HG03108 (cell line): ENCODE data around the gene NECTIN1.

Source experiments
- ATAC-seq: cut with Tn5 transposase; IDR thresholded peaks from one replicate; pipeline ENCODE4 v1.9.1; 2021; ENCODE audit warnings: moderate library complexity; ENCODE audit not compliant: unreplicated experiment

NECTIN1 gene

DNA sequence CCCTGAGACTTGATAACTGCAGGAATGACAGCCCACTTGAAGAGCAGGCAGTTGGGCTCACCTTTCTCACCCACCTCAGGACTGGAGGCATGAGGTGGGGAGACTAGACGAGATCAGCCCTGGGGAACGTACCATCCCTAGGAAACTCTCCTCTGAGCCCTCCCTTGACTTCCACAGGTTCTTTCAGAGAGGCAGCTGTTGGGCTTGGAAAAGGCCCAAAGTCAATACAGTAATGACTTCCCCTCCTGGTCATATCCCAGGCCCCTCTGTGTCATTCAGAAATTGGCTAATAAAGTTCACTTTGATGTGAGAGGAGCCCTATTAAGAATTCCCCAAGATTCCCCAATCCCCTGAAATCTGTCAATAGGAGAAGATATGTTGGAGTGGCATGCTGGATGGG lies 5.8 kb upstream of the NECTIN1 start:
- ATAC-seq: no peak

DNA sequence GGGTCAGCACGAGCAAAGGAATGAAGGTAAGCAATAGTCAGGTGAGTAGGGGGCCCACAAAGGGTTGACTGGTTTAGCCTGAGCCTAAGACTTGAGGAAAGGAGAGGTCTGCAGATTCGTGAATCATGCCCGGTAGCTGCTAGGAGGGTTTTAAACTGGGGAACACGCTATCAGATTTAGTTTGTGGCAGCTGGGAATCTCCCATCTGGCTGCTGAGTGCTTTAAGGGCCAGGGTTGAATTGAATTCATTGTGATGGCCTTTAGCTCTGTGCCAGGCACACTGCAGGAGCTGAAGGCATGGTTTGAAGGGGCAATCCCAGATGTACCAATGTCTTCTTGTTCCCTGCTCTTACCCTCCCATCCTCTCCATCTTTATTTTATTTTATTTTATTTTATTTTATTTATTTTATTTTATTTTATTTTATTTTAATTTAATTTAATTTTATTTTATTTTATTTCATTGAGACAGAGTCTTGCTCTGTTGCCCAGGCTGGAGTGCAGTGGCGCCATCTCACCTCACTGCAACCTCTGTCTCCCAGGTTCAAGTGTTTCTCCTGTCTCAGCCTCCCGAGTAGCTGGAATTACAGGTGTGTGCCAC lies 1.9 kb upstream of the NECTIN1 start:
- ATAC-seq: no peak

DNA sequence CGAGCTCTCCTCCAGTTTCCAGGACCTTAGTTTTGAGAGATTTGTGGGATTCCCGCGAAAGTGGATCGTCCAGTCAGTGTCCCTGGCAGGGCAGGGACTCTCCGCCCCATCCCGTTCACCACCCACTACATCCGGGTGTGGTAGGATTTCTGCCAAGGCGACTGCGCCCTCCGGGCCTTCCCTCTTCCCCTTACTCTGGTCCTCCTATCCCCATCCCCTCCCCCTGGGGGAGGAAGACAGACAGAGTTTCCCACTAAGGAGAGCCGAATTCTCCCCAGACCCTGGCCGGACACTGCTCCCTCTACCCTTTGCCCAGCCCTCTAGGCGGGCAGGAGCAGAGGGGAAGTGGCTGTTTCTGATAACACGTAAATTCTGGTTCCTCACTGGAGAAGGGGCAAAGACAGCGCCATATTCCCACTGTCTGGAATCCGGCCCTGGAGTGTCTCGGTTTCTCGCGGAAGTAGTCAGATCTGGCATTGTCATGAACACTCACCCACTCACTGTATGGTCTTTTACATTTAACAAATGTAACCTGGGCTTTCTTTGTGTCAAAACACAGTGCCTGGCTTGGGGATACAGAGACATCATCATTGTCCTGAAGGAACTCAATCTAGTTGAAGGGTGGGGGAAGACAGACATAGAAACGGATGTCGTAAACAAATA lies 1.1 kb upstream of the NECTIN1 start:
- ATAC-seq: no peak

DNA sequence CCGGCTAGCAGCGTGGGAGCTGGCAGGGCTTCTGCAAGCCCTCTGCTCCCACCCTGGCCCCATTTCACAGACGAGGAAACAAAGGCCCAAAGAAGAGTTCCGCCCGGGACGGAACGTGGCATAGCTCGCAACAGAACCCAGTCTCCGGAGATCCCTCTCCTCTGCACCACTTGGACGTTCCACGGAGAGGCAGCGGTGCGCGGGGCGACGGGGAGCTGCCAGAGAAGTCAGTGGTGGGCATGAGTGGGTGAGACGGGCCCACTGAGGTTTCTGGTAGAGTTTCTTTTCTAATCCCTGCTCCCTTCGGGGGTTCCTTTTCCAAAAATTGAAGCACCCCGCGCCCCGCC lies 554 bp upstream of the NECTIN1 start:
- peak; percentile 2 for ATAC-seq

DNA sequence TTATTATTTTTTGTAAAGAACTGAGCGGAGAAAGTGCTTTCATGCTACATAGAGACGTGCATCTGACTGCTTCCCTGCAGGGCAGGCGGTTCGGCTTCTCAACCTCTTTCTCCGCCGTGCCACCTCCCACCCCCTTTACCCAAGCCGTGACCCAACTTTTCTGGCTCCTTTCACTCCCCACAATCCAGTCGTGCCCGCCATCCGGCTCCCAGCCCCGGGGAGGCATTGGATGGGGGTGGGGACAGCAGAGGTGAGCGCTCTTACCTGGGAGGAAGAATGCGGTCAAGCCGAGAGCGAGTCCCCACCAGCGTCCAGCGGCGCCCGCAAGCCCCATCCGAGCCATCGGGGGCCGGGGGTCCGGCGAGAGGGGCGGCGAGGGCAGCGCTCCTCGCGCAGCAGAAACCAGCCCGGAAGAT lies 781 bp downstream of the NECTIN1 start:
- no peak for ATAC-seq

DNA sequence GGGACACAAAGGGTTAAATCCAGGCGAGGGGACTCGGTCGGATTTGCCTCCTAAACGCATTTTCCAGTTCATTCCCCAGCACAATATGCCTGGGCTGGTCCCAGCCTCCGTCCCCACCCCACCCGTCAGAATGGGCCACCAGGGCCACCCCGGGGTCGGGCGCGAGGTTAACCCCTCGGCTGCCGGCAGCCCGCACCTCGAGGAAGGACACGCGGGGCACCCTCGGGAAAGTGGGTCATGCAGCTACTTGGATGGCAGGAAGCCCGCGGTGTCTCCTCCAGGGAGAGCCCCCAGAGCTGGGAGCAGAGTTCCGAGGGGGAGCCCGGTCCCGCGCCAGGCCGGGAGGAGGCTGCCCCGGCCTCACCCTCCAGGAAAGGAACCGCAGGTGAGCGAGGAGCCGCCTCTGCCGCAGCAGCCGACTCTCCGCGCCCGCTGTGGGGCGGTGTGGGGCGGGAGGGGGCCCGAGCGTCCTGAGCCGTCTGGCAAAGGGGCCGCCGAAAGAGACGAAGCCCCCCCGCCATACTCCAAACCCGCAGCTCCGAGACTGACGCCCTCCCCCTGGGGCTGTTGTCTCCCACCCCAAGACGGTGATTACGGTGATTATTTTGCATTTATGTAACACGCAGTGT lies 1.4 kb downstream of the NECTIN1 start:
- no peak for ATAC-seq

DNA sequence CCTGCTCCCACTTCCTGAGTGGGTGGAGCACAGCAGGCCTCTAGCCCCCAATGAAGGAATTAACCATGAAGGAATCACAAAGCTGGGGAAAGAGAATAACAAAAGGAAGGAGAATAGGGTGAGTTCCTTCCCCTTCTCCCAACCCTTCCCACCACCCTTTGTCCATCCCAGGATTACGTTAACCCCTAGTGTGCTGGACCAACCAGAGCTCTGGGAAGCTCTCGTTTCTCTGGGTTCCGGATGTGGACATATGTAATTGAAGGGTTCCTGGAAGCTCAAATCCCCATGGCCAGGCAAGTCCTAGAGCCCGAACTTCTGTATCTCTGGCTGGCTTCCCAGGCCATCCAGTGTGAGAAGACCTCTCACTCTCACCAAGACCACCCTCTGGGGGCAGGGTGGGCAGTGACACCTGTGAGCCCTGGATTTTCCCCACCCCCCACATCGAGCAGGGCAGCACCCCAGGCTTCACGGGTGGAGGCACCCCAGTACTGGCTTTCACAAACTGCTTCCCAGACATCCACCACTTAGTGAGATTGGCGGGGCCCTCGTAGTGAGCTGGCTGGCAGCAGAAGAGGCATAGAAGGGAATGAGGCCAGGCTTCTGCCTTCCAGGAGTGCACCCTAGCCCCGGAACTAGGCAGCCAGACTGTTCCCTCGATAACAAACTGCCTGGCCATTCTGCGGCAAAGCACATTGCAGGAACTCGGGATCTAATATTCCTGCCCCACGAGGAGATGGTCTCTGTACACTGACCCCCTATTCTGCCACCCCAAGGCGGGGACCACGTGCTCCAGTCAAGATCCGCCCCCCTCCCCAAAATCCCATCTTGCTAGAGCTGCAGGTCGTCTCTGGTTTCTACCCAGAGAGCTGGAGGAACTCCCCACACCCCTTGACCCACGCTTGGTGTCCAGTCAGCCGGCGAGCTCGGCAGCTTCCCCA lies 2.1 kb downstream of the NECTIN1 start:
- no peak for ATAC-seq

DNA sequence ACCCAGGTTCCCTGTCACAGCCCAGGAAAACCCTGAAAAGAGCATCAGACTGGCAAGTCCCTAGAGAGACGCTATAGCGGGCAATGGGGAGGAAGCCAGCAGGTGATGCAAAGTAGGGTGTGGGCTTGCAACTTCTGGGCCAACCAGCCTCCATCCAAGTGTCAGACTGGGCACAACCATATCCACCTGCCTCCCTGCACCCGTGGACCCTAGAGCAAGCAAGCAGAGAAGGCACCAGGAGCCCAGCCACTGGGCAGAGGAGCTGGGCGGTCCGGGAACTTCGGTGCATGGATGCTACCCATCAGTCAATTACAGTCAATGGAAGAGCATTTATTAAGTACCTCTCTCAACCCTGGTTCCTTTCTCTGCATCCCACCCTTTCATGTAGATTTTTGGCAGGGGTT lies 2.8 kb downstream of the NECTIN1 start:
- no peak for ATAC-seq

DNA sequence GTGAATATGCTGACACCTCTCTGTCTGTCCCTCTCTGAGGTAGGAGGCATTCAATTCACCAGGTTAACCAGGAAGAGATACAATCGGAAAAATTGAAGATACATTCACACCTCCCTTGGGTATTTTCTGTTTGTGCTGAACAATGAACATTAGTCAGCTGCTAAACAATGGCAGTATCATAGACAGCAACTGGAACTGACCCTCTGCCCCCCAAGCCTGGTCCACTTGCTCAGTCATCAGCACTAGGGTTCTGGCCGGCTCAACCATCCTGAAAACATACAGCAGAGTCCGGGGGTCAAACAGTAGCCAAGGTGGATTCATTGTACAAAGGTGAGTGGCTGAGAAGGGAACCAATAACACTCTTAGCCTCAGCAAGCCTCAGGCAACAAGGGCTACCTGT lies 4.0 kb downstream of the NECTIN1 start:
- no peak for ATAC-seq

DNA sequence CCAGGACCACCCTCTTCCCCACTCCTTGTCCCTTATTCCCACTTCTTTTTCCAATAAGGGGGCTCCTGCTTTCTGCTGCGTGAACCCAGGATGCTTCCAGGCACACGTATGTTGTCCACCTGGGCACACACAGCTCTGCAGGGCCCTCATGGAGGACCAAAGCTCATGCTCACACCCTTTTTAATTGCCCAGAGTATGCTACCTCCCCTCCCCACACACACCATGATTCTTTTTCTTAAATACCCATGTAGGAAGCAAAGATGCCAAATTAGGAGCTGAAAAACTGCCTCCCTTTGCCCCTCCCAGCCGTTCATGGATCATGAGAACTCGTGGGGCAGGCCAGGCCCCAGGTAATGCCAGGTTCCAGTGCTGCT lies 5.1 kb downstream of the NECTIN1 start:
- ATAC-seq: no peak

DNA sequence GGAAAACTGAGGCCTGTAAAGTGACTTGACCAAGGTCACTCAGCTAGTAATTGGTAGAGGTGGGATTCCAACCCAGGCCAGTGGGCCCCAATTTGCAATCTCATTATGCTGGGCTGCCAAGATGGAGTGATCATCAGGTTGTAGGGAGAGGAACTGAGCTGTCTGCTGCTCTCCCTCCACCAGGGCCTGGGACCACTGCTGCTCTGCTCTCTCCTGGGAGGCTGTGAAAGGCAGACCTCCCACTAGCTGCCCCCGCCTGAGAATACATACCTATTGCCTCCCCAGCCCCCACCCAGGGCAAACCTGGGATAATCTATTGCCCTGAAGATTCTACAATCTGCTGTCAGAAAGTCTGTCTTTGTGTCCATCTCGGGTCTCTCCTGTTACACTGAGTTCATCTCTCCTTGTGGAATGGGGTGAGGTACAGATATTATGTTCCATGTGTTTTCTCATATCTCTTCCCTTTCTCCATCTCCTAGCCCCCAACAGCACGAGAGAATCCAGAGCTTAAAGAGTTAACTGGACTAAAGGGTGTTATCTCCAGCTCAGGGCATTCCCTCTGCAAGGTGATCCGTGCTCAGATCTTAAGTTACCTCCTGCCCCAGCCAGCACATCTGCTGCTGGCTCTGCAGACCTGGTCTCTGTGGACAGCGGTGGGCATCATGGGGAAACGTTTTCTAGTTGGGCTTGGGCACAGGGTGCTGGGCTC lies 5.6 kb downstream of the NECTIN1 start:
- no peak for ATAC-seq

DNA sequence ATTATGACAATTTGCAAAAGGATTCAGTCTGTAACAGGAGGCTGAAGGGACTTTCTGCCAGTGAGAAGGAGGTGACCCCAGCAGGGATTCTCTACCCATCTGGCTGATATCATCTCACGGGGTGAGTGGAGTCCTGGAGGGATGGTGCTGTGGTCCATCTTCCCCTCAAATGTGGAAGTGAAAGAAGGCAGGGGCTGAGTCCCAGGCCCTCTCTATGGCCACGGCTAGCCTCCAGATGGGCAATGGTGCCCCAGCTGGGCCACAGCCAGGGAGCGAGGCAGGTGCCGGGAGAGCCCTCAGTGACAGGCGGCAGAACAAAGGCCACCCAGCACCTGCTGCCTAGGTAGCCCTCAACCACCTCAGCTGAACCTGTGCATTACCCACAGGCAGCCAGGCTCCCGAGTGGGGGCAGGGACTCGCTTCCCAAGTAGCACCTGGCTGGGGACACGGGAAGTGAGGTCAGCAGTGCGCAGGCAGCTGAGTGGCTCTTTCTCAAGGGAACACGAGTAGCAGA lies 6.7 kb downstream of the NECTIN1 start:
- ATAC-seq: no peak

DNA sequence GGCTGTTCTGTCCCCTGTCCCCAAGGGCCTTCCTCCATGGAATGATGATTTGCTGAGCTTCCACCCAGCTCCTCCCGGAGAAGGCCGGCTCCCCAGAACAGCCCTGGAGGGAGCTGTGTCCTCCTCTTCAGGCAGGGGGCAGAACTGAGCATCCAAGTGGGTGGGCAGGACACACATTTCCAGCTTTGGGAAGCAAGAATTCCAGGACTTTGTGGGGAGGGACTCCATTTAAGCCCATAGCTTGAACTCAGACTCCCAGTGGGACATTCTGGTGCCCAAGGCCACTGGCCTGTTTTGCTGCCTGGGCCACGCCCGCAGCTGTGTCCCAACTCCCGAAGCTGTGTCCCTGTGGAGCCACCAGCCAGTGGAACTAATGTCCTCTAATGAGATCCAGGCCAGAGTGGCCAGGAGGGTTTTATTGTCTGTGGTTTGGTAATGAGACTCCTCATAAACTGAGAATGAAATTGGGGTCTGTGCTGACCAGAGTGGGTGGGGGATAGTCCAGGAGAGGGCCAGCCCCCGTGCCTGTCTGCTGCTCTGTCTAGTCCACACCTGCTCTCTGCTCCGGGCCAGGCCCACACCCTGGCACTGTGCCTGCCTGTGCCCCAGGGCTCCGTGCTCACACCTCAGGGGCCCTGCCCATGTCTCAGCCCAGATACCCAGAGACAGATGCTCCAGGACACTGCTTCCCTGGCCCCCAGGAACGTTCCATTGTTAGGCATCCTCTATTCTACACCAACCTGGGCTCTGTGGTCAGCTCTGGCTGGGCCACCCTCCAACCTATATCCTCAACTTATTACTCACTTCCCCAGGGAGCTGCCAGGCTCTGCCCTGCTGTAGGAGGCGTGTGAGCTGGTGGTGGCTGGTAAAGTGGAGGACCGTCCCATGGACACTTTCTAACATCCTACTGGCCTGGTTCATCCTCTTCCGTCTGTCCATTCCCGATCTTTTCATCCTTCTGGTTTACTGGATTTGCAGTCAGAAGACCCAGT lies 7.6 kb downstream of the NECTIN1 start:
- no peak for ATAC-seq

DNA sequence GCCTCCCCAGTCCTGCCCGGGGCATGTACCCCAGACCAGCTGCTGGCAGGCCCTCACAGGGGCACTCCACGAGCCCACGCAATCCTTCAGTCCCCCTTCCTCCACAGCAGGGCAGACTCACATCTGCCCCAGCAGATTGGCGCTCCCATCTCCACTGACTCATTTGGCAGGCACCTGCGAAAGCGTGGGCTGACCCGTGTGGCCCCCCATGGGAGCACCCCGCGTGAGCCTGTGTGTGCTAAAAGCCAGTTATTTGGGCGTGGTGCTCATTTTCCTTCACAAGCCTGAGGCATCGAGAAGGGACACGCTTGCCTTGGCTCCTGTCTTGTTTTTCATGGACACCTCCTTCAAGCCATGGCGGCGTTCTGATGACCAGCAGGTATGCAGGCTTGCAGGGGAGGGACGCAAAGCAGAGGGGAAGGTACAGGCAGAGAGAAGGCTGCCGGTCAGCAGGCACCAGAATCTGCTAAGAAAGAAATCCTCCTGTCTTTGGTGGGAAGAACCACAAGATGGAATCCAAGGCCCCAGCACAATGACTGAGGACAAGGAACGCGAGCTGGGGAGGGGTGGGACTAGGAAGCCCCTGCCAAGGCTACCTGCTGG lies 8.6 kb downstream of the NECTIN1 start:
- ATAC-seq: no peak

DNA sequence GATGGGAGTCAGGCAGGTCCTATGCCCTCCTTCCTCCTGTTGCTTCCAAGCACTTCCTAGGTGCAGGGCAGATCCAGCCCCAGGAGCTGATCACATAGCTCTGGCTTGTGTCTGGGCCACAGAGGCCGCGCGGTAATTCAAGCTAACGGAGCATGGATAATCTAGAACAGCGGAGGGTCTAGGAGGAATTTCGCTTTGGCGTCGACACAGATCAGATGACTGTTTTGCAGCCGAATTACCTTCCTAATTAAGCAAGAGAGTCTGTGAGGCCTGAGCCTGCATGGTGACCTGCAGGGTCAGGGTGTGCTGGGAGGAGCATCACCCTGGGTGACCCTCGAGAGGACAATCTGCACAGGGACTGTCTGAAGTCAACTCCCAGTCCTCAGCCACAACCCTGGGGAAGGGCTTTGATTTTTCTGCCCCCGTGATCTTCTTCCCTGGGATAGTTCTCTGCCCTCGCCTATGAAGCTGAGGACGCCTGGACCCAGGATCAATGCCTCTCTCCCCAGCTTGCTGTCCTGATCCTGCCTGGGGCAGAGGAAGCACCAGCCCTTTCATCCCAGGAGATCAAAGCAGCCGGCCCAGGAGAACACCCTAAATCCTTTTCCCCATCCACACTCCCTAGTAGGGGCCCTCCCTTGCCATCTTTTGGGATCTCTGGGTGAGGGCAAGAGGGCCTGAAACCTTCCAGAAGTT lies 11.0 kb downstream of the NECTIN1 start:
- no peak for ATAC-seq

DNA sequence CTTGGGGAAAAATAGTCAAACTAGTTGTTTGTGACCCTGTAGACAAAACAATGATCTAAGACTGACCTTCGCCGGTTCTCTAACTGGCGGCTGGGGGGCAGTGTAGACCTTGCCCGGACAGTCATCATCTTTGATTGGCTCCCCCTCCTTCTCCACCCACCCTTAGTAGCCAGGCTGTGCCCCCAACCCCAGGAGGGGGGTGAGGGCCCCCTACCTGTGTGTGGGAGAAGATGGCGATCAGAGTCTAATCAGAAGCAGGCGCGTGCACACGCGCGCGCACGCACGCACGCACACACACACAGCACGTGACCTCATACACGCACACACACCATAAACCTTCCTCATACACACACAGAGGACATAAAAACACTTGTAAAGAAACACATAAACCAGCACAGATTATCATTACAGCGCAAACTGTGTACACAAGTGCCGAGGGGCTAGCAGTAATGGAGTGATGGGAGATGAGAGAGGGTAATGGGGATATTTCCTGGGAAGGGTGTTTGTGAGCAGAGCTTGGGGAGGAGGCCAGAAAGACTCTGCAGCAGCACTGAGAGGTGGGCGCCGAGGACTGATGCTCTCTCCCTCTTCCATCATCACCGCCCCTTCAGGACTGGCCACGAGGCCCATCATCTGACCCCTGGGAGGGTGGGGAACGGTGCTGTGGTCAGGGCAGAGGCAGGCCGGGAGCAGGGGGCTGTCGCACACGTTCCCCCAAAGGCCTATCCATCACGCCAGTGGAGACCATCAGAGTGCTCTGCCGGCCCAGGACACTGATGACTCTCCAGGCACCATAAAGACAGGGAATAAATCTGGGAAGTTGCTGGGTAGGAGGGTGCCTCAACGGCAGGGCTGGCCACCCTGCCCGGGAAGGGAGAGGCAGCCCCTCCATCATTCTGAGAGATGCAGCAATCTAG lies 12.2 kb downstream of the NECTIN1 start:
- ATAC-seq: no peak

DNA sequence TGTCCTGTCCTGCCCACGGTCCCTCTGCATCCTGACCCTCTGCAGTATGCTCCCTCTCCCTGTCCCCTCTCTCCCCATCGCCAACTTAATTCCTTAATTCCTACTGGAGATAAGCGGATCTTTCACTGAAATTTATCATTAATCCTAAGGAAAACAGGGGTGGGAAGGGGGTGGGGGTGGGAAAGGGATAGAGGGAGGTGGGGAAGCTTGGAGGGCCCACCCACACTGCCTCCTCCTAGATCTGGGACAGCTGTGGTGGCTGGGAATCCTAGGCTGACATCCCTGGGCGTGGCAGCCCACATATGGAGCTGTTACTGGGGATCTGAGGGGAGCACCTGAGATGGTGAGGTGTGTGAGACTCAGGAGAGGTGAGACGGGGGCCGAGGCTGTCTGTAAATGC lies 14.4 kb downstream of the NECTIN1 start:
- ATAC-seq: no peak

DNA sequence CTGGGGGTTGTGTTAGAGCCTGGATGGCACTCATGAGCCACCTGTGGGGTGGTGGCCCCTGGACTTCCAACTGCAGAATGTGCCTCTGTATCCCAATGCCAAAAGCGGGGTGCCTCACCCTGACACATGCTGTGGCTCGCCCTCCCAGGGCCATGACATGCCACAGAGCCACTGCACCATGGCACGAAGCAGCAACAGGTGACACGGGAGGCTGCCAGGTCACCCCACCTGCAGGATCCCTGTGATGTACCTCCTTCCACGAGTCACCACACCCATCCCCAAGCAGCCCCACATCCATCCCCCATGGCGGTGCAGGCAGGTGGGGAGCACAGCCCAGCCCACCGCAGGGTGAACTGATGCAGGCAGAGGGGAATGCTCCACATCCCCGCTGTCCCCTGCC lies 14.8 kb downstream of the NECTIN1 start:
- no peak for ATAC-seq
